Kidney (tissue), 14 donors: ENCODE measurements around the gene TENM4. TPM values are rescaled to one million over a fixed set of nuclear protein-coding genes. Genes with fewer than 3 reads are reported as not detected.

Experiments used
- DNase-seq, 5 donors: peaks; one replicate each; pipeline ENCODE4 v3.0.0-alpha.2; 2013 to 2020
- FAIRE-seq: peaks from 2 replicates; lab custom pipeline; 2012; peaks lifted over from hg19 to GRCh38; lab: Jason Lieb, UNC
- H3K27ac ChIP-seq, 2 donors: one replicate each; pipeline ENCODE4 v1.7.0; 2013; ENCODE audit warnings: low read depth in 2 of 2, low read length in 2 of 2, inconsistent platforms in 1 of 2
- H3K27me3 ChIP-seq: one replicate; pipeline ENCODE4 v1.7.1; 2013; ENCODE audit warnings: low read length, inconsistent platforms; ENCODE audit not compliant: control insufficient read depth, insufficient read depth
- H3K36me3 ChIP-seq, 3 donors: one replicate each; pipeline versions ENCODE4 v1.7.0 to v1.7.1; 2013; ENCODE audit warnings: low read length in 3 of 3, control low read depth in 1 of 3, inconsistent platforms in 1 of 3; ENCODE audit not compliant: insufficient read depth in 3 of 3, control insufficient read depth in 2 of 3
- H3K4me1 ChIP-seq, 3 donors: one replicate each; pipeline versions ENCODE4 v1.7.0 to v1.7.1; 2013; ENCODE audit warnings: low read length in 3 of 3, inconsistent platforms in 1 of 3, low read depth in 1 of 3; ENCODE audit not compliant: control insufficient read depth in 2 of 3, insufficient read depth in 2 of 3
- H3K4me3 ChIP-seq, 3 donors: one replicate each; pipeline versions ENCODE4 v1.7.0 to v1.8.1; 2013; ENCODE audit warnings: low read length in 3 of 3, control low read depth in 1 of 3, inconsistent platforms in 1 of 3
- H3K9ac ChIP-seq, 3 donors: one replicate each; pipeline versions ENCODE4 v1.7.0 to v1.7.1; 2013; ENCODE audit warnings: low read length in 3 of 3, control low read depth in 1 of 3, inconsistent platforms in 1 of 3
- H3K9me3 ChIP-seq, 3 donors: one replicate each; pipeline versions ENCODE4 v1.7.0 to v1.7.1; 2013; ENCODE audit warnings: low read length in 3 of 3, control low read depth in 1 of 3, inconsistent platforms in 1 of 3; ENCODE audit not compliant: control insufficient read depth in 2 of 3, insufficient read depth in 1 of 3
- CTCF ChIP-seq: IDR thresholded peaks from 3 replicates; pipeline ENCODE4 v1.5.1; 2012; ENCODE audit warnings: mild to moderate bottlenecking, moderate library complexity, borderline replicate concordance; ENCODE audit not compliant: insufficient read depth; ENCODE audit errors: extremely low read depth
- intact Hi-C: fragments of 100-400 bp; cut with DNase I; formaldehyde crosslinking; loops from one replicate; pipeline ENCODE4 v1.11.1; 2022
- polyA plus RNA-seq: library from polyadenylated mRNA; stranded (reverse); fragments of 350-450 nt; fragmentation: Illumina TruSeq; extraction: RNeasy Lipid Tissue Mini Kit (QIAGEN cat#74804); gene quantifications from one replicate; pipeline ENCODE4 v1.2.3, GENCODE V29; 2014; ENCODE audit warnings: low read depth, low replicate concordance; ENCODE audit not compliant: insufficient read depth
- total RNA-seq: library from RNA; stranded (reverse); fragmentation: NEBNext Ultra II Directional; extraction: Animal tissue kit (Norgen Biotek cat#: 25700); gene quantifications from one replicate; pipeline ENCODE4 v1.2.1, GENCODE V29; 2021
- donor health status: control.
- donor health status: control.
- donor health status: control.
- donor health status: control.
- donor health status: control.
- donor health status: DM: yes; HTN: yes; CAD: no.
- donor health status: Normal renal cell carcinoma (clear cell type).

TENM4 gene
- total and polyA plus RNA-seq, 2 donors from 2014 or later: 0.34 to 31.0 TPM

- FAIRE-seq (no peak), DNase-seq (no peak)
- Histone ChIP-seq H3K27me3 (no peaks in the 10 kb centered on the region), H3K9me3 (no peaks in the 10 kb centered on the region), H3K27ac (no peak overlapping the region), H3K4me1 (no peaks in the 10 kb centered on the region), H3K9ac (no peak overlapping the region), H3K36me3 (no peaks in the 10 kb centered on the region), H3K4me3 (no peak overlapping the region)
- TF ChIP-seq CTCF: no peak
- intact Hi-C loops: no loop called here
These were observed 36.5 kb downstream of the TENM4 start for GRCh38 chr11:79404325-79404724.

GRCh38 chr11:79403839-79404238 lies 37.0 kb downstream of the TENM4 start:
- Histone ChIP-seq H3K4me1 (no peaks in the 10 kb centered on the region), H3K9ac (no peak overlapping the region), H3K27ac (no peak overlapping the region), H3K4me3 (no peak overlapping the region), H3K36me3 (no peaks in the 10 kb centered on the region), H3K9me3 (no peaks in the 10 kb centered on the region), H3K27me3 (no peaks in the 10 kb centered on the region)
- intact Hi-C loops: no loop called here
- no peak for TF ChIP-seq CTCF
- FAIRE-seq (no peak), DNase-seq (no peak)

GRCh38 chr11:79402912-79403311 lies 37.9 kb downstream of the TENM4 start:
- intact Hi-C loops: no loop called here

More at GRCh38 chr11:79402912-79403311, 37.9 kb downstream of the TENM4 start:
- H3K9ac ChIP-seq: no peak overlapping the region
- H3K9me3 ChIP-seq: no peaks in the 10 kb centered on the region
- H3K27ac ChIP-seq: no peak overlapping the region
- no peaks in the 10 kb centered on the region for H3K27me3 ChIP-seq
- no peak for DNase-seq
- no peak for FAIRE-seq
- no peak overlapping the region for H3K4me3 ChIP-seq
- H3K36me3 ChIP-seq: no peaks in the 10 kb centered on the region
- TF ChIP-seq CTCF: no peak
- no peaks in the 10 kb centered on the region for H3K4me1 ChIP-seq
